ENCODE data around the gene CD58.
"Not testable (repeated sequence)": the region's sequence is repeated elsewhere in the genome, so short reads cannot be mapped to it uniquely, and the experiment has no call there.

DNA sequence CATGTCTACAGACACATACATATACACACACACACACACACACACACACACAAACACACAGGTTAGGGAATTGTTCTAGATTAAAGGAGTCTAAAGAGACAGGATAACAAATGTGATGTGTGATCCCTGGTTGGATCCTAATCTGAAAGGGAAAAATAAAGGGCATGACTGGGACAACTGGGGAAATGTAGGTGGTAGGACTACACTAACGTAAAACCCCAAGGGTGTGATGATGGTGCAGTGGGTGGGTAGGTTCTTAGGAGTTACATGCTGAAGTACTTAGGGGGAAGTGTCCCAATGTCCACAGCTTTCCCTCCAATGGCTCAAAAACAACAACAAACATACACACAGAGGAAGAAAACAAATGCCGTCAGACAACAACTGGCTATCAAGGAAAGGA lies 28.5 kb upstream of the CD58 start:
- TF ChIP-seq, protein P1, sequence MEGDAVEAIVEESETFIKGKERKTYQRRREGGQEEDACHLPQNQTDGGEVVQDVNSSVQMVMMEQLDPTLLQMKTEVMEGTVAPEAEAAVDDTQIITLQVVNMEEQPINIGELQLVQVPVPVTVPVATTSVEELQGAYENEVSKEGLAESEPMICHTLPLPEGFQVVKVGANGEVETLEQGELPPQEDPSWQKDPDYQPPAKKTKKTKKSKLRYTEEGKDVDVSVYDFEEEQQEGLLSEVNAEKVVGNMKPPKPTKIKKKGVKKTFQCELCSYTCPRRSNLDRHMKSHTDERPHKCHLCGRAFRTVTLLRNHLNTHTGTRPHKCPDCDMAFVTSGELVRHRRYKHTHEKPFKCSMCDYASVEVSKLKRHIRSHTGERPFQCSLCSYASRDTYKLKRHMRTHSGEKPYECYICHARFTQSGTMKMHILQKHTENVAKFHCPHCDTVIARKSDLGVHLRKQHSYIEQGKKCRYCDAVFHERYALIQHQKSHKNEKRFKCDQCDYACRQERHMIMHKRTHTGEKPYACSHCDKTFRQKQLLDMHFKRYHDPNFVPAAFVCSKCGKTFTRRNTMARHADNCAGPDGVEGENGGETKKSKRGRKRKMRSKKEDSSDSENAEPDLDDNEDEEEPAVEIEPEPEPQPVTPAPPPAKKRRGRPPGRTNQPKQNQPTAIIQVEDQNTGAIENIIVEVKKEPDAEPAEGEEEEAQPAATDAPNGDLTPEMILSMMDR (IDR thresholded peaks at IDR 0.05) = not testable (repeated sequence)
- not testable (repeated sequence) for TF ChIP-seq EP300 (IDR thresholded peaks at IDR 0.05); POLR2A (IDR thresholded peaks at IDR 0.05; ENCODE audit: low read depth); POLR2AphosphoS5 (IDR thresholded peaks at IDR 0.05)
